K562 (cell line): ENCODE data around the gene EFHC1. TPM values are rescaled to one million over a fixed set of nuclear protein-coding genes. Genes with fewer than 3 reads are reported as not detected.

Experiments
- ATAC-seq: fragments of 200-7000 bp; cut with Tn5 transposase; 3 replicates; pipeline ENCODE4 v1.9.1; 2020; ENCODE audit warnings: moderate library complexity
- BruUV-seq: library from RNA; stranded (reverse); fragments of 400-500 nt; replicated peaks from 2 replicates; lab custom pipeline; 2021; lab: Mats Ljungman, UMichigan
- CTCF ChIA-PET: fragments of 300-600 bp; formaldehyde crosslinking; extraction: SDS; loops from one replicate; lab custom pipeline; 2021; ENCODE audit warnings: low intra/inter-chr PET ratio; lab: Yijun Ruan, JAX
- POLR2A ChIA-PET: fragments of 300-600, 350-650 bp; sonication (Branson Sonifier 250); formaldehyde crosslinking; extraction: SDS; loops from one replicate; lab custom pipeline; 2021; ENCODE audit warnings: antibody characterized with exemption, inconsistent platforms; lab: Yijun Ruan, JAX
- DNase-seq, 4 experiments: peaks; one replicate each; pipeline versions ENCODE4 v3.0.0 to v3.0.0-alpha.2; 2011 to 2018; ENCODE audit warnings: low spot score in 3 of 4, mixed read lengths in 3 of 4; ENCODE audit errors: extremely low read depth in 1 of 4
- FAIRE-seq: peaks from 2 replicates; lab custom pipeline; 2011; peaks lifted over from hg19 to GRCh38; lab: Jason Lieb, UNC
- H2AFZ ChIP-seq: 2 replicates; pipeline ENCODE4 v1.6.0; 2011; ENCODE audit warnings: low read depth, low read length, control low read depth, inconsistent platforms
- H3K27ac ChIP-seq: fragments of 200-600 bp; 3 replicates; pipeline ENCODE4 v1.8.0; 2011; ENCODE audit warnings: low read depth, mild to moderate bottlenecking, control low read depth, inconsistent platforms, low read length, moderate library complexity, mixed read lengths; ENCODE audit errors: extremely low read depth
- H3K27me3 ChIP-seq, 2 experiments: fragments of 300-600 bp in 1 of 2; 2 replicates in 1 of 2; 3 replicates in 1 of 2; pipeline versions ENCODE4 v1.6.0 to v1.8.0; 2011; ENCODE audit warnings: inconsistent platforms in 2 of 2, low read length in 2 of 2, mild to moderate bottlenecking in 1 of 2, mixed read lengths in 1 of 2, moderate library complexity in 1 of 2; ENCODE audit not compliant: control insufficient read depth in 2 of 2, insufficient read depth in 2 of 2
- H3K36me3 ChIP-seq: fragments of 300-600 bp; 3 replicates; pipeline ENCODE4 v1.8.0; 2011; ENCODE audit warnings: mild to moderate bottlenecking, low read length, inconsistent platforms; ENCODE audit not compliant: control insufficient read depth, insufficient read depth
- H3K4me1 ChIP-seq, 2 experiments: fragments of 200-600 bp in 1 of 2; replicated peaks in 1 of 2; 2 replicates in 1 of 2; 3 replicates in 1 of 2; pipeline versions ENCODE4 v1.5.1 to v1.8.0; 2011; ENCODE audit warnings: inconsistent platforms in 2 of 2, low read length in 2 of 2, mild to moderate bottlenecking in 1 of 2, mixed read lengths in 1 of 2, moderate library complexity in 1 of 2; ENCODE audit not compliant: control insufficient read depth in 2 of 2, insufficient read depth in 2 of 2
- H3K4me2 ChIP-seq: 2 replicates; pipeline ENCODE4 v1.6.1; 2011; ENCODE audit warnings: low read length, control low read depth, inconsistent platforms, mixed read lengths; ENCODE audit not compliant: insufficient read depth
- H3K4me3 ChIP-seq: fragments of 200-600 bp; sonication (generic), shearing (Covaris generic); 2 replicates; pipeline ENCODE4 v1.5.1; 2016; ENCODE audit warnings: control low read depth, inconsistent platforms
- H3K79me2 ChIP-seq: fragments of 200-600 bp; 3 replicates; pipeline ENCODE4 v1.8.0; 2011; ENCODE audit warnings: low read length, inconsistent platforms; ENCODE audit not compliant: control insufficient read depth, insufficient read depth
- H3K9ac ChIP-seq, 2 experiments: 2 replicates each; pipeline versions ENCODE4 v1.6.0 to v1.6.1; 2011; ENCODE audit warnings: low read depth in 2 of 2, low read length in 2 of 2, control low read depth in 1 of 2, inconsistent platforms in 1 of 2, mild to moderate bottlenecking in 1 of 2, mixed read lengths in 1 of 2; ENCODE audit not compliant: insufficient read depth in 1 of 2
- H3K9me1 ChIP-seq: one replicate; pipeline ENCODE4 v1.6.0; 2011; ENCODE audit warnings: inconsistent platforms, mild to moderate bottlenecking, low read length, moderate library complexity; ENCODE audit not compliant: control insufficient read depth, insufficient read depth
- H3K9me3 ChIP-seq: replicated peaks from 2 replicates; pipeline ENCODE4 v1.5.1; 2011; ENCODE audit warnings: low read depth, low read length, inconsistent platforms; ENCODE audit not compliant: control insufficient read depth, insufficient read depth
- H4K20me1 ChIP-seq: replicated peaks from 2 replicates; pipeline ENCODE4 v1.6.1; 2011; ENCODE audit warnings: low read length, inconsistent platforms, mixed read lengths; ENCODE audit not compliant: control insufficient read depth, insufficient read depth
- COPS2 ChIP-seq: fragments of 450-650 bp; conservative IDR thresholded peaks from 2 replicates; pipeline ENCODE4 v1.6.1; 2016; ENCODE audit warnings: mild to moderate bottlenecking, moderate library complexity
- HDAC6 ChIP-seq: IDR thresholded peaks from 2 replicates; pipeline ENCODE4 v1.6.1; 2012; ENCODE audit warnings: low read depth, mild to moderate bottlenecking, control low read depth, inconsistent platforms, low read length, moderate library complexity
- HDAC8 ChIP-seq: fragments of 450-650 bp; IDR thresholded peaks from 2 replicates; pipeline ENCODE4 v1.6.1; 2016; ENCODE audit warnings: mild to moderate bottlenecking, missing genetic modification characterization, moderate library complexity, missing compliant biosample characterization
- LEF1 ChIP-seq: fragments of 450-650 bp; IDR thresholded peaks from 2 replicates; pipeline ENCODE4 v1.6.1; 2016; ENCODE audit warnings: mild to moderate bottlenecking
- MGA ChIP-seq: fragments of 450-650 bp; IDR thresholded peaks from 2 replicates; pipeline ENCODE4 v1.6.1; 2016; ENCODE audit warnings: mild to moderate bottlenecking, moderate library complexity
- MTA2 ChIP-seq: fragments of 450-650 bp; IDR thresholded peaks from 2 replicates; pipeline ENCODE4 v1.6.1; 2016; ENCODE audit warnings: low read depth
- SIN3A ChIP-seq, 2 experiments: fragments of 150-350 bp in 1 of 2; IDR thresholded peaks; 2 replicates each; pipeline ENCODE4 v1.6.1; 2011 to 2016; ENCODE audit warnings: borderline replicate concordance in 2 of 2, low read depth in 2 of 2, low read length in 2 of 2, mild to moderate bottlenecking in 2 of 2, moderate library complexity in 2 of 2; ENCODE audit not compliant: control insufficient read depth in 1 of 2
- TEAD4 ChIP-seq, 2 experiments: sonication (generic) in 1 of 2; formaldehyde crosslinking in 1 of 2; IDR thresholded peaks; 2 replicates each; pipeline versions ENCODE4 v1.6.1 to v1.8.0; 2012 to 2022; ENCODE audit warnings: borderline replicate concordance in 1 of 2, inconsistent platforms in 1 of 2, low read length in 1 of 2, mild to moderate bottlenecking in 1 of 2, missing genetic modification reagents in 1 of 2
- ZNF239 ChIP-seq: fragments of 250-450 bp; sonication (Bioruptor Pico); IDR thresholded peaks from 2 replicates; pipeline ENCODE4 v1.4.0; 2020; ENCODE audit warnings: mild to moderate bottlenecking
- WGBS: fragments of 100-300 bp; shearing (Covaris generic); methylation state at CpG from one replicate; pipeline ENCODE4 v1.1.6; 2016; ENCODE audit warnings: low coverage, mixed read lengths; ENCODE audit not compliant: insufficient coverage; ENCODE audit errors: missing lambda C conversion rate; 5-methylcytosine and 5-hydroxymethylcytosine counted together
- in situ Hi-C: fragments of 300-500 bp; cut with MboI; formaldehyde crosslinking; loops from 4 replicates; pipeline ENCODE4 v1.15.0; 2018; ENCODE audit warnings: inconsistent platforms, mixed read lengths
- intact Hi-C: fragments of 100-400 bp; cut with micrococcal nuclease; formaldehyde crosslinking; loops from 2 replicates; pipeline ENCODE4 v1.14.2; 2022
- polyA plus RNA-seq, 8 experiments: library from polyadenylated mRNA; depleted of rRNA in 4 of 8; stranded (reverse) in 5 of 8; unstranded in 3 of 8; fragments of >200 nt; fragmentation: Nextera tagmentation in 2 of 8; fragmentation: Illumina TruSeq in 1 of 8; extraction: Ambion mirVana in 2 of 8; extraction: Trizol in 1 of 8; gene quantifications; 2 replicates each; pipeline versions ENCODE4 v1.2.1 to v1.2.3, GENCODE V29; 2011 to 2014; ENCODE audit warnings: inconsistent platforms in 1 of 8, missing spikeins in 1 of 8
- total RNA-seq, 7 experiments: library from RNA; depleted of rRNA in 6 of 7; stranded (reverse); fragments of >200 nt in 6 of 7; fragmentation: Illumina TruSeq in 2 of 7; extraction: Trizol in 2 of 7; gene quantifications; 2 replicates each; pipeline versions ENCODE4 v1.2.1 to v1.2.3, GENCODE V29; 2011 to 2021; ENCODE audit warnings: low replicate concordance in 1 of 7

Gene EFHC1
- total and polyA plus RNA-seq, 9 of the 15 experiments (the other 6 are each of a cell fraction or from before 2014, with no cell fraction given), result 9.5 to 31.0 (median 14.9) TPM

GRCh38 chr6:52482903-52483670 is 62.9 kb downstream of the EFHC1 start:
- Histone ChIP-seq H3K36me3 (no peaks in the 10 kb centered on the region), H3K9ac (peak overlapping the region; percentile 40 to 61; a peak in 2 of 4 replicates), H3K27ac (peak overlapping the region; percentile 76), H3K4me2 (peak overlapping the region; percentile 82), H3K79me2 (no peaks in the 10 kb centered on the region), H3K4me3 (peak overlapping the region; percentile 21; the same call in 1 of the 2 replicates), H3K27me3 (no peaks in the 10 kb centered on the region), H3K9me1 (no peaks in the 10 kb centered on the region), H3K4me1 (peaks cover 0 to 30% of the 10 kb centered on the region in 2 experiments), H4K20me1 (no peaks in the 10 kb centered on the region), H3K9me3 (no peaks in the 10 kb centered on the region), H2AFZ (peak overlapping the region; percentile 84)
- in situ Hi-C loops (no loop called here), intact Hi-C loops (loop anchor here (5.0 kb wide), 1 partner anchor 61 kb away; the partner anchor contains the start of gene EFHC1)
- ChIA-PET CTCF (no interaction called here), POLR2A (interaction anchor here (0.6 to 1.3 kb wide), 8 partner anchors 9 to 549 kb away, joined by 3 to 6 read pairs (median 3); no protein-coding TSS in a partner anchor)
- peak; percentile 50 to 90 (median 64) for DNase-seq
- no TSS peak for BruUV-seq
- peak; percentile 87 for ATAC-seq
- WGBS, result 1% methylated on average over 7 of the region's 7 CpGs
- peak; percentile 95 for FAIRE-seq
- TF ChIP-seq LEF1, result peak; percentile 78; the same call in 1 of the 2 replicates
- no peak for TF ChIP-seq HDAC8 (tag)
- TF ChIP-seq COPS2, result no peak
- no peak for TF ChIP-seq ZNF239 (CRISPR knock-in tag)
- TF ChIP-seq MTA2, result no peak
- no peak for TF ChIP-seq MGA
- no peak for TF ChIP-seq HDAC6
- peak; percentile 41; the same call in 1 of the 2 replicates for TF ChIP-seq TEAD4 (IDR thresholded peaks at IDR 0.05; ENCODE audit: low read length)
- TF ChIP-seq TEAD4 (CRISPR knock-in tag; IDR thresholded peaks at IDR 0.05; ENCODE audit: borderline replicate concordance), result no peak
- peak in 1 of 2 experiments; percentile 13; a peak in 1 of 4 replicates for TF ChIP-seq SIN3A (IDR thresholded peaks at IDR 0.05; ENCODE audit: borderline replicate concordance in 2 of 2, control insufficient read depth in 1 of 2, low read depth in 2 of 2, low read length in 2 of 2)
